GM23338 (cell line): ENCODE measurements around the gene SH3D21. TPM values are rescaled to one million over a fixed set of nuclear protein-coding genes. Genes with fewer than 3 reads are reported as not detected.

Experiments
- ATAC-seq: fragments of 200-7000 bp; cut with Tn5 transposase; 3 replicates; pipeline ENCODE4 v1.9.1; 2020
- DNase-seq: peaks from one replicate; pipeline ENCODE4 v3.0.0-alpha.2; 2015; ENCODE audit warnings: low spot score
- H2AFZ ChIP-seq: fragments of 200-600 bp; sonication (generic); 2 replicates; pipeline ENCODE4 v1.8.0; 2016; ENCODE audit warnings: antibody characterized with exemption, mild to moderate bottlenecking, moderate library complexity
- H3F3A ChIP-seq: fragments of 200-600 bp; sonication (generic); replicated peaks from 2 replicates; pipeline ENCODE4 v1.8.0; 2017; ENCODE audit warnings: antibody characterized with exemption, mixed run types, low read depth
- H3K27ac ChIP-seq: fragments of 200-600 bp; sonication (generic); 2 replicates; pipeline ENCODE4 v1.6.1; 2016; ENCODE audit warnings: low read depth
- H3K27me3 ChIP-seq: fragments of 200-600 bp; sonication (generic); 2 replicates; pipeline ENCODE4 v1.8.0; 2016; ENCODE audit warnings: mild to moderate bottlenecking, mixed run types, moderate library complexity; ENCODE audit not compliant: insufficient read depth
- H3K36me3 ChIP-seq: fragments of 200-600 bp; sonication (generic); 2 replicates; pipeline ENCODE4 v1.8.0; 2016; ENCODE audit warnings: mild to moderate bottlenecking; ENCODE audit not compliant: insufficient read depth
- H3K4me1 ChIP-seq: fragments of 200-600 bp; sonication (generic); 2 replicates; pipeline ENCODE4 v1.8.0; 2016; ENCODE audit warnings: mild to moderate bottlenecking, moderate library complexity; ENCODE audit not compliant: insufficient read depth
- H3K4me2 ChIP-seq: fragments of 200-600 bp; sonication (generic); 2 replicates; pipeline ENCODE4 v1.7.1; 2017; ENCODE audit warnings: mixed run types
- H3K4me3 ChIP-seq: fragments of 200-600 bp; sonication (generic); 2 replicates; pipeline ENCODE4 v1.6.1; 2016; ENCODE audit warnings: mixed run types
- H3K79me2 ChIP-seq: fragments of 200-600 bp; sonication (generic); replicated peaks from 2 replicates; pipeline ENCODE4 v1.8.0; 2017; ENCODE audit warnings: mild to moderate bottlenecking; ENCODE audit not compliant: insufficient read depth
- H3K9me2 ChIP-seq: fragments of 200-600 bp; sonication (generic); 2 replicates; pipeline ENCODE4 v1.8.0; 2017; ENCODE audit not compliant: insufficient read depth
- H4K20me1 ChIP-seq: fragments of 200-600 bp; sonication (generic); replicated peaks from 2 replicates; pipeline ENCODE4 v1.8.0; 2017; ENCODE audit warnings: mild to moderate bottlenecking; ENCODE audit not compliant: insufficient read depth
- H3K27ac Mint-ChIP-seq: 2 replicates; pipeline ENCODE4 v1.8.0; 2020; ENCODE audit warnings: inconsistent platforms, mild to moderate bottlenecking, moderate library complexity, mixed read lengths
- H3K27me3 Mint-ChIP-seq: 3 replicates; pipeline ENCODE4 v1.8.0; 2022; ENCODE audit warnings: low read depth, mild to moderate bottlenecking, moderate library complexity, mixed read lengths, inconsistent platforms; ENCODE audit not compliant: insufficient read depth, poor library complexity
- H3K36me3 Mint-ChIP-seq: 3 replicates; pipeline ENCODE4 v1.8.0; 2021; ENCODE audit warnings: low read depth, mild to moderate bottlenecking, inconsistent platforms, moderate library complexity, mixed read lengths
- H3K4me1 Mint-ChIP-seq: 3 replicates; pipeline ENCODE4 v1.8.0; 2020; ENCODE audit warnings: mild to moderate bottlenecking, inconsistent platforms, mixed read lengths
- H3K4me3 Mint-ChIP-seq: 3 replicates; pipeline ENCODE4 v1.8.0; 2021; ENCODE audit warnings: moderate library complexity, mild to moderate bottlenecking, inconsistent platforms, mixed read lengths
- H3K9me3 Mint-ChIP-seq: 3 replicates; pipeline ENCODE4 v1.8.0; 2020; ENCODE audit warnings: moderate library complexity, mild to moderate bottlenecking, inconsistent platforms, mixed read lengths
- CTCF ChIP-seq, 2 experiments: fragments of 200-600 bp in 1 of 2; sonication (generic) in 1 of 2; conservative IDR thresholded peaks; 2 replicates each; pipeline versions ENCODE4 v1.5.1 to v1.6.1; 2016 to 2017; ENCODE audit warnings: antibody characterized with exemption in 2 of 2, low read depth in 2 of 2, mild to moderate bottlenecking in 2 of 2, moderate library complexity in 1 of 2
- EZH2 ChIP-seq: fragments of 200-600 bp; sonication (generic); IDR thresholded peaks from one replicate; pipeline ENCODE4 v1.8.0; 2017; ENCODE audit warnings: antibody characterized with exemption, mild to moderate bottlenecking, low read depth; ENCODE audit not compliant: unreplicated experiment
- JUNB ChIP-seq: IDR thresholded peaks from one replicate; pipeline ENCODE4 v1.6.1; 2016; ENCODE audit warnings: antibody characterized with exemption; ENCODE audit not compliant: unreplicated experiment
- NANOG ChIP-seq: IDR thresholded peaks from 2 replicates; pipeline ENCODE4 v1.6.1; 2016; ENCODE audit warnings: antibody characterized with exemption, borderline replicate concordance
- REST ChIP-seq: IDR thresholded peaks from one replicate; pipeline ENCODE4 v1.6.1; 2018; ENCODE audit warnings: antibody characterized with exemption; ENCODE audit not compliant: unreplicated experiment
- ZNF114 ChIP-seq: fragments of 250-450 bp; sonication (Bioruptor Pico); IDR thresholded peaks from 2 replicates; pipeline ENCODE4 v1.5.0; 2020; ENCODE audit warnings: mild to moderate bottlenecking, moderate library complexity
- ZNF331 ChIP-seq: fragments of 250-450 bp; sonication (Bioruptor Pico); IDR thresholded peaks from 2 replicates; pipeline ENCODE4 v1.5.0; 2020; ENCODE audit warnings: low read depth, mild to moderate bottlenecking, moderate library complexity
- polyA plus RNA-seq: library from polyadenylated mRNA; unstranded; fragments of >200 nt; fragmentation: Nextera tagmentation; extraction: Ambion mirVana; gene quantifications from 2 replicates; pipeline ENCODE4 v1.2.1, GENCODE V29; 2016
- total RNA-seq: library from RNA; depleted of rRNA; stranded (reverse); fragments of >200 nt; shearing (Covaris generic); gene quantifications from 2 replicates; pipeline ENCODE4 v1.2.3, GENCODE V29; 2014

SH3D21 gene
- total and polyA plus RNA-seq, 2 experiments from 2014 or later, result 3.7 to 6.3 TPM

- Histone ChIP-seq H3K79me2 (no peaks in the 10 kb centered on the region), H3K9me2 (no peaks in the 10 kb centered on the region), H3K36me3 (peaks cover 3% of the 10 kb centered on the region; the same call in 1 of the 2 replicates), H2AFZ (no peak overlapping the region), H3F3A (no peaks in the 10 kb centered on the region), H3K27me3 (no peaks in the 10 kb centered on the region), H4K20me1 (no peaks in the 10 kb centered on the region), H3K27ac (no peak overlapping the region), H3K4me2 (no peak overlapping the region), H3K4me3 (no peak overlapping the region), H3K4me1 (peaks cover 5% of the 10 kb centered on the region; the same call in 1 of the 2 replicates)
- H3K27me3 Mint-ChIP-seq, result peaks cover 3% of the 10 kb centered on the region
- H3K36me3 Mint-ChIP-seq, result peaks cover 52% of the 10 kb centered on the region
- H3K9me3 Mint-ChIP-seq, result no peaks in the 10 kb centered on the region
- no peak for DNase-seq
- H3K4me1 Mint-ChIP-seq, result peaks cover 13% of the 10 kb centered on the region
- H3K27ac Mint-ChIP-seq, result peak overlapping the region; percentile 43
- TF ChIP-seq CTCF (conservative IDR thresholded peaks at IDR 0.05; ENCODE audit: low read depth in 2 of 2) (peak; percentile 22 to 44; a peak in 3 of 4 replicates), JUNB (no peak), NANOG (no peak), REST (no peak), ZNF331 (CRISPR knock-in tag) (no peak), ZNF114 (CRISPR knock-in tag) (no peak), EZH2 (no peak)
- H3K4me3 Mint-ChIP-seq, result peak overlapping the region; percentile 15; the same call in 1 of the 3 replicates
- peak; percentile 18; the same call in 1 of the 3 replicates for ATAC-seq
Measured at GRCh38 chr1:36352125-36352909, 46.1 kb downstream of the SH3D21 start.
